ENCODE results near the gene FLCN.

FLCN gene

GRCh38 chr17:17183744-17184143 is 53.2 kb downstream of the FLCN start:
- no peak for DNase-seq

DNA sequence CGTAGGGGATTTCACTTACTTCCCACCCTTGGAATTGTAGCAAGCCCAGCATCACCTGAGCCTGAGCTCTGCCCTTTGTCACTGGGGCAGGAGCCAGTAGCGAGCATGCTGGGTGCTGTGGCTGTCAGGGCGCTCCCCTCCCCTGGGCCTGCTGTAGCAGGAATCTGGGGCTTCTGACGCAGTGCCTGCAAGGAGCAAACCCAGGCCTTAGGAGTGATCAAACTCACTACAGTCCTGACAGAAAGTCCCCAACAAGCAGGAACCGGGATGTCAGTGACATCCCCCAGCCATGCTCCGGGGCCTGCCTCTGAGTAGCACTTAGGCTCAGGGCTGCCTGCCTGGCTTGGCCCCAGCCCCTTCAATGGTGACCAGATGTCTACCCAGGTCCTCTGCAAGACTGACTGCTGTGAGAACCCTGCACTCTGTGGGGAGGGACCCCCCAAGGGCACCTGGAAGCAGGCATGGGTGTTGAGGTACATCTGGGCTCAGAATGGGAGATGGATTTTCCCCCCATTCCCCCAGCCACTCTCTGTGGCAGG is 54.3 kb downstream of the FLCN start:
- no peak for DNase-seq

GRCh38 chr17:17181666-17182597 is 55.0 kb downstream of the FLCN start:
- DNase-seq, result peak; percentile 60

GRCh38 chr17:17180741-17181525 is 56.0 kb downstream of the FLCN start:
- DNase-seq, result no peak

DNA sequence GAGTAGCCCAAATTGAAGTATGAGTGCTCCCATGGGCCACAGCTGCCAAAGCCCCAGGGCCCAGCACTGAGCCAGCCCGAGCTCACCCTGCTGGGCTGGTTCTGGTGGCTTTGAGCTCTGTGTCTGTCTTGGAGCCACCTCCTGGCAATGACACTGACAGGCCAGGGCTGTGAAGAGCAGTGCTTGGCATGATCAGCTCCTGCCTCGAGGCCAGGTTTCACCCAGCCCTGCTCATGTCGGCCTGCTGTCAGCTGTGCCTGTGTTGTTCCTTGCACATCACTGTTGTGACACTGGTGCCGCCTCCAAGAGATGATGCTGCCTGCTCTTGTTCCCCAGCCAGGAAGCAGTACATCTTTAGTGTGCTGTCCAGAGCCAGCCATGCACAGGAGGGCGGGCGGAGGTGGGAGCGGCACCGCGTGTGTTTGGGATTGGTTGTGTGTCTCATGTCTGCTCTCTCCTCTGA is 56.8 kb downstream of the FLCN start:
- DNase-seq, result peak; percentile 19

GRCh38 chr17:17179371-17179827 is 57.6 kb downstream of the FLCN start:
- DNase-seq, result peak; percentile 52

- peak; percentile 34 for DNase-seq
Observed at GRCh38 chr17:17177176-17177575, 59.8 kb downstream of the FLCN start.

DNA sequence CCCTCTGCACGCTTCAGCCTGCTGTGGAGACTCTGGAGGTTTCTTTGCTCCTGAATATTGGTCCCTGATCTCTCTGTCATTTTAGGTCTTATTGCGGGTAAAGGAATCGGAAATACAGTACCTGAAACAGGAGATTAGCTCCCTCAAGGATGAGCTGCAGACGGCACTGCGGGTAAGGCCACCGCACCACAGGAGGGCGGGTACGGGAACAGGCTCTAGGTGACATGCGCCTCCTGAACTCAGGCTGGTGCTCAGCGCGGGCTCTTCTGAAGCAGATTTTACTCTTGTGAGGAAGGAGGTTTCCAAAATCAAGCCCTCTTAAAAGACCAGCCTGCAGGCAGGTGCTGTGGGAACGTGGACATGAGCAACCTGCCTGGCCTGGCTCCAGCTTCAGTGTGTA is 60.6 kb downstream of the FLCN start:
- DNase-seq, result no peak

- DNase-seq, result peak; percentile 16
Observed at GRCh38 chr17:17175917-17176316, 61.1 kb downstream of the FLCN start.

- no peak for DNase-seq
Observed at GRCh38 chr17:17175340-17175739, 61.6 kb downstream of the FLCN start.

GRCh38 chr17:17173921-17174320 is 63.0 kb downstream of the FLCN start:
- no peak for DNase-seq

DNA sequence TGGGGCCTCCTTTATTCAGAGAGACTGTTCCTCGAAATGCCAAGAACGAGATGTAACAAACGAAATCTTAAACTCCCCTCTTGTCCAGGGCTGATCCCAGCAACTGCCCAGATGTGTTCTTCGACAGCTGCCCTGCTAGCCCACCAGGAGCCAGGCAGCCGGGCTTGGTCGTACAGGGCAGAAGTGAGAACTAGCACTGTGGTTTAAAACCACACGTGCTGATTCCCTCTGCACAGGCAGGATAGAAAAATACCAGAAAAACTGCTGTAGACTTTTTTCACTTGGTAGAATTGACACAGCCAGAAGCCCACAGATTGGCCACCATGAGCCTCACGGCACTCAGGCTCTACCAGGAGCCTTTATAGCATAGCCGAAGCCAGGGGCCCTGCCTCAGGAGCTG is 64.0 kb downstream of the FLCN start:
- no peak for DNase-seq

- DNase-seq, result no peak
Observed at GRCh38 chr17:17172001-17172939, 64.7 kb downstream of the FLCN start.

GRCh38 chr17:17171186-17171585 is 65.8 kb downstream of the FLCN start:
- no peak for DNase-seq

DNA sequence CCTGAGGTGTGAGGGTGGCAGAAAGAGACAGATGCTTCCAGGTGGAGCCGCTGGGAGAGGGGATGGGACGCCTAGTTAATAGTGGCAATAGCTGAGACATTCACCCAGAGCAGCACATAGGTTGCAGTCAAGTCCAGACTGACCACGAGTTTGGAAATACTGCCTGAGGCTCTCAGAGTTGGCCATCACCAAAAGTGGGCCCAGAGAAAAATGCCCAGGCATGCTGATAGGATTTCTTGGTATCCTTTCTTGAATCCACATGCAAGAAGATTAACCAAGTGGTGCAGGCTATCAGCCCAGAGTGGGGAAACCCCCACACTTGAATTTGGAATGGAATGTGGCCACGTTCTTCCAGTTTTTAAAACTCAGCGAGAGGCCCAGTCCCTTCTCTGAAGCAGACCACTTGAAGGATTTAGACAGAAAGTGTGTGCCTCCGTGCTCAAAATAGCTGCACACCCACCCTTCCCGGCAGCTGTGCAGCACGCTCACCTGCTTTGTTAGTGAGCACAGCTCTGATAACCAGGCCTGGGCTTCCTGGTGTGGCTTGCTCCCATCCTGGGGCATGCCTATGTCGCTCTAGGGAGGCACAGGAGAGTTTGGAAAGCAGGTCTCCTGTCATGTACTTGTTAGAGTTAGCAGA is 66.5 kb downstream of the FLCN start:
- no peak for DNase-seq

GRCh38 chr17:17169396-17169795 is 67.6 kb downstream of the FLCN start:
- no peak for DNase-seq

DNA sequence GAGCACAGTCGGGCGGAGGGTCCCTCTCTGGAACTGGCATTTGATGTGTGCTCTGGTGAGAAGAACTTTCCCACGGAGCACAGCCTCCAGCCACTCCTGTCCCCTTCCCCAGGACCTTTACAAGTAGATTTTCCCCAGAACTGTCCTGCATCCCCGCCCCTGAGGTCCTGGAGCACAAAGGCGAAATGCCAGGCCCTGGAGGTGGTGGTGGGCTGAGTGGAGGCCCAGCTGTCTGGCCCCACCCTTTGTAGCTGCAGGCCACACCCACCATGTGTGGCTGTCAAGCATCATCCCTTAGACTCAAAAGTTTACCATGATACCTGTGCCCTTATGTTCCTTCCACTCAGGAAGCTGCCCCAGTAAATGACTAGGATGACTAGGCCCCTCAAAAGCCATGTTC is 68.6 kb downstream of the FLCN start:
- no peak for DNase-seq

- no peak for DNase-seq
Observed at GRCh38 chr17:17167986-17168385, 69.0 kb downstream of the FLCN start.

DNA sequence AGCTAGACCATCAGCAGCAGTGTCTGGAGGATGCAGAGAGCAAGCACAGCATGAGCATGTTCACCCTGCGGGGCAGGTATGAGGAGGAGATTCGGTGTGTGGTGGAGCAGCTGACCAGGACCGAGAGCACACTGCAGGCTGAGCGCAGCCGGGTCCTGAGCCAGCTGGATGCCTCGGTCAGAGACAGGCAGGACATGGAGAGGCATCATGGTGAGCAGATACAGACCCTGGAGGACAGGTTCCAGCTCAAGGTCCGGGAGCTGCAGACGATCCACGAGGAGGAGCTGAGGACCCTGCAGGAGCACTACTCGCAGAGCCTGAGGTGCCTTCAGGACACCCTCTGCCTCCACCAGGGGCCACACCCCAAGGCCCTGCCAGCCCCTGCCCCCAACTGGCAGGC is 69.6 kb downstream of the FLCN start:
- DNase-seq, result no peak

- no peak for DNase-seq
Observed at GRCh38 chr17:17166446-17166845, 70.5 kb downstream of the FLCN start.

DNA sequence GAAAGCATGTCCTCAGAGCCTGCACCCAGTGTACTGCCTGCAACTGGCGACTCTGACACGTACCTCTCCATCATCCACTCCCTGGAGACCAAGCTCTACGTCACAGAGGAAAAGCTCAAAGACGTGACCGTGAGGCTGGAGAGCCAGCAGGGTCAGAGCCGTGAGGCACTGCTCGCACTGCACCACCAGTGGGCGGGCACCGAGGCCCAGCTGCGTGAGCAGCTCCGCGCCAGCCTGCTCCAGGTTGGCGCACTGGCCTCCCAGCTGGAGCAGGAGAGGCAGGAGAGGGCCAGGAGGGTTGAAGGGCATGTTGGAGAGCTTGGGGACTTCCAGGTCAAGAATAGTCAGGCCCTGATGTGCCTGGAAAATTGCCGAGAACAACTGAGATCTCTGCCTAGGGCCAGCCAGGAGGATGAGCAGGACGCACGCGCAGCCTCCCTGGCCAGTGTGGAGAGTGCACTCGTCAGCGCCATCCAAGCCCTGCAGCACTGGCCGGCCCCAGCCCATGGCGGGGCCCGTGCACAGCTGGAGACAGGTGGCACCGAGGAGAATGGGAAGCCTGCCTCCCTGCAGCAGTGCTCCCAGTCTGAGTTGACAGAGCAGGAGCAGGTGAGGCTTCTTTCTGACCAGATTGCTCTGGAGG is 71.2 kb downstream of the FLCN start:
- no peak for DNase-seq
